B cell (primary cell): Measurements from ENCODE around the gene HTR3C. TPM values are rescaled to one million over a fixed set of nuclear protein-coding genes. Genes with fewer than 3 reads are reported as not detected.
"Not testable (repeated sequence)": the region's sequence is repeated elsewhere in the genome, so short reads cannot be mapped to it uniquely, and the experiment has no call there.

Experiments used
- ATAC-seq: fragments of 200-7000 bp; cut with Tn5 transposase; one replicate; pipeline ENCODE4 v1.10.0; 2021; ENCODE audit warnings: low read depth, mild to moderate bottlenecking, moderate number of reproducible peaks, moderate library complexity
- CTCF ChIA-PET: fragments of 350-600 bp; sonication (Branson Sonifier 250); formaldehyde crosslinking; loops from one replicate; lab custom pipeline; 2021; ENCODE audit warnings: antibody characterized with exemption, inconsistent platforms; lab: Charles Lee
- POLR2A ChIA-PET: fragments of 350-600 bp; sonication (Branson Sonifier 250); formaldehyde crosslinking; loops from one replicate; lab custom pipeline; 2021; ENCODE audit warnings: antibody characterized with exemption; lab: Charles Lee
- DNase-seq: peaks from one replicate; pipeline ENCODE4 v3.0.0; 2013
- H2AFZ ChIP-seq: 2 replicates; pipeline ENCODE4 v1.6.1; 2012; ENCODE audit warnings: mild to moderate bottlenecking, low read depth, low read length; ENCODE audit not compliant: insufficient read depth, poor library complexity, severe bottlenecking
- H3K27ac ChIP-seq, 2 donors: 1 replicate in 1 of 2; 2 replicates in 1 of 2; pipeline ENCODE4 v1.5.1; 2012 to 2013; ENCODE audit warnings: low read length in 2 of 2, mild to moderate bottlenecking in 2 of 2, moderate library complexity in 1 of 2
- H3K27me3 ChIP-seq, 4 experiments: fragments of 200-600 bp in 1 of 4; sonication (generic) in 1 of 4; replicated peaks in 1 of 4; 1 replicate in 2 of 4; 2 replicates in 2 of 4; pipeline versions ENCODE4 v1.6.1 to v1.7.0; 2013 to 2016; ENCODE audit warnings: low read length in 3 of 4, mild to moderate bottlenecking in 2 of 4, mixed read lengths in 1 of 4, moderate library complexity in 1 of 4; ENCODE audit not compliant: insufficient read depth in 4 of 4, control insufficient read depth in 3 of 4; ENCODE audit errors: control extremely low read depth in 1 of 4
- H3K36me3 ChIP-seq, 2 experiments: replicated peaks in 1 of 2; 1 replicate in 1 of 2; 2 replicates in 1 of 2; pipeline versions ENCODE4 v1.6.1 to v1.7.1; 2013; ENCODE audit warnings: low read length in 1 of 2; ENCODE audit not compliant: insufficient read depth in 2 of 2, control insufficient read depth in 1 of 2; ENCODE audit errors: control extremely low read depth in 1 of 2, extremely low read depth in 1 of 2
- H3K4me1 ChIP-seq, 2 donors: fragments of 200-600 bp in 1 of 2; sonication (generic) in 1 of 2; 1 replicate in 1 of 2; 2 replicates in 1 of 2; pipeline versions ENCODE4 v1.5.1 to v1.6.1; 2013 to 2017; ENCODE audit warnings: low read length in 2 of 2; ENCODE audit not compliant: control insufficient read depth in 2 of 2, insufficient read depth in 2 of 2
- H3K4me2 ChIP-seq: replicated peaks from 2 replicates; pipeline ENCODE3; 2012; ENCODE audit warnings: mild to moderate bottlenecking, low read depth, low read length; ENCODE audit not compliant: poor library complexity, severe bottlenecking
- H3K4me3 ChIP-seq, 5 experiments: fragments of 200-600 bp in 1 of 5; sonication (generic) in 1 of 5; 1 replicate in 3 of 5; 2 replicates in 2 of 5; pipeline versions ENCODE4 v1.5.1 to v1.7.0; 2011 to 2016; ENCODE audit warnings: low read length in 4 of 5, mild to moderate bottlenecking in 4 of 5, low read depth in 2 of 5, control low read depth in 1 of 5, moderate library complexity in 1 of 5; ENCODE audit not compliant: insufficient read depth in 1 of 5; ENCODE audit errors: control extremely low read depth in 1 of 5, extremely low read depth in 1 of 5
- H3K79me2 ChIP-seq: fragments of 200-600 bp; sonication (generic); one replicate; pipeline ENCODE4 v1.6.0; 2016; ENCODE audit warnings: low read length; ENCODE audit not compliant: control insufficient read depth, insufficient read depth
- H3K9ac ChIP-seq: fragments of 200-600 bp; sonication (generic); 2 replicates; pipeline ENCODE4 v1.6.1; 2017; ENCODE audit warnings: mild to moderate bottlenecking, low read length, moderate library complexity
- H3K9me3 ChIP-seq, 3 donors: one replicate each; pipeline versions ENCODE4 v1.6.1 to v1.7.1; 2013; ENCODE audit warnings: low read length in 2 of 3; ENCODE audit not compliant: control insufficient read depth in 2 of 3, insufficient read depth in 1 of 3; ENCODE audit errors: control extremely low read depth in 1 of 3
- H4K20me1 ChIP-seq: 2 replicates; pipeline ENCODE4 v1.6.0; 2012; ENCODE audit warnings: mild to moderate bottlenecking, low read length; ENCODE audit not compliant: insufficient read depth, control insufficient read depth, poor library complexity, severe bottlenecking
- H3K27ac Mint-ChIP-seq: one replicate; pipeline ENCODE4 v1.8.0; 2021; ENCODE audit warnings: mixed read lengths
- H3K27me3 Mint-ChIP-seq: one replicate; pipeline ENCODE4 v1.8.0; 2021; ENCODE audit warnings: mixed read lengths
- H3K4me1 Mint-ChIP-seq: one replicate; pipeline ENCODE4 v1.8.0; 2021; ENCODE audit warnings: mixed read lengths
- H3K4me3 Mint-ChIP-seq: one replicate; pipeline ENCODE4 v1.8.0; 2021; ENCODE audit warnings: mixed read lengths
- H3K9me3 Mint-ChIP-seq: one replicate; pipeline ENCODE4 v1.8.0; 2022; ENCODE audit warnings: mixed read lengths; ENCODE audit not compliant: insufficient read depth
- CTCF ChIP-seq: fragments of 200-600 bp; IDR thresholded peaks from one replicate; pipeline ENCODE4 v1.8.0; 2022; ENCODE audit warnings: antibody characterized with exemption, mild to moderate bottlenecking
- EZH2 ChIP-seq: IDR thresholded peaks from 2 replicates; pipeline ENCODE4 v1.6.1; 2012; ENCODE audit warnings: borderline replicate concordance, low read depth, mild to moderate bottlenecking, moderate library complexity, low read length; ENCODE audit not compliant: insufficient read depth, poor library complexity, severe bottlenecking
- WGBS: methylation state at CpG from one replicate; pipeline ENCODE4 v1.1.5; 2013; ENCODE audit warnings: missing lambda C conversion rate; ENCODE audit not compliant: insufficient coverage; 5-methylcytosine and 5-hydroxymethylcytosine counted together
- intact Hi-C: fragments of 100-400 bp; cut with micrococcal nuclease; formaldehyde crosslinking; loops from one replicate; pipeline ENCODE4 v1.10.0; 2022
- polyA plus RNA-seq: library from polyadenylated mRNA; depleted of rRNA; stranded (reverse); fragments of >200 nt; gene quantifications from 2 replicates; pipeline ENCODE4 v1.2.3, GENCODE V29; 2012
- total RNA-seq, 2 donors: library from RNA; stranded (reverse); fragments of 120-200 nt in 1 of 2; gene quantifications; 1 replicate in 1 of 2; 2 replicates in 1 of 2; pipeline versions ENCODE4 v1.2.3 to v1.2.4, GENCODE V29; 2013 to 2022

The HTR3C gene
- total and polyA plus RNA-seq, 2 donors (not counting 1 experiment from before 2014, with no cell fraction given): not detected

- H3K9me3 Mint-ChIP-seq, H3K27ac Mint-ChIP-seq, ATAC-seq, H2AFZ ChIP-seq, H3K79me2 ChIP-seq, H3K4me2 ChIP-seq, H3K27me3 ChIP-seq, intact Hi-C loops, H3K36me3 ChIP-seq, H3K27ac ChIP-seq, H3K4me1 Mint-ChIP-seq, H3K9ac ChIP-seq, H3K9me3 ChIP-seq, H3K4me3 ChIP-seq, H3K4me3 Mint-ChIP-seq, POLR2A ChIA-PET, H4K20me1 ChIP-seq, H3K4me1 ChIP-seq, DNase-seq: not testable (repeated sequence)
- peaks cover 32% of the 10 kb centered on the region for H3K27me3 Mint-ChIP-seq
- CTCF ChIA-PET: interaction anchor here (0.7 kb wide), 1 partner anchor 136 kb away, joined by 3 read pairs; no protein-coding TSS in a partner anchor
- WGBS: no CpG with 5 or more reads among the region's 1 CpG
These were observed 24.5 kb upstream of the HTR3C start for GRCh38 chr3:184028275-184028890.

- POLR2A ChIA-PET: interaction anchor here (0.7 kb wide), 1 partner anchor 543 kb away, joined by 3 read pairs; no protein-coding TSS in a partner anchor
- no peak overlapping the region for H3K9ac ChIP-seq
- CTCF ChIA-PET: interaction anchor here (1.4 kb wide), 1 partner anchor 12 kb away, joined by 3 read pairs; the partner anchor contains the start of gene ABCC5
- no peaks in the 10 kb centered on the region for H4K20me1 ChIP-seq
- H3K36me3 ChIP-seq: no peaks in the 10 kb centered on the region
- H3K27ac ChIP-seq: no peak overlapping the region
- Mint-ChIP-seq H3K4me3 (no peak overlapping the region), H3K4me1 (no peaks in the 10 kb centered on the region), H3K27me3 (peaks cover 26% of the 10 kb centered on the region), H3K27ac (no peak overlapping the region), H3K9me3 (no peaks in the 10 kb centered on the region)
- WGBS: 88% methylated on average over 1 of the region's 2 CpGs
- H2AFZ ChIP-seq: no peak overlapping the region
- H3K4me2 ChIP-seq: no peak overlapping the region
- H3K4me1 ChIP-seq: no peaks in the 10 kb centered on the region
- no peak for DNase-seq
- no peak for ATAC-seq
- TF ChIP-seq CTCF (no peak), EZH2 (no peak)
- no peaks in the 10 kb centered on the region for H3K79me2 ChIP-seq
- no peak overlapping the region for H3K4me3 ChIP-seq
- H3K27me3 ChIP-seq: no peaks in the 10 kb centered on the region
- intact Hi-C loops: no loop called here
- no peaks in the 10 kb centered on the region for H3K9me3 ChIP-seq
These were observed 23.4 kb upstream of the HTR3C start for GRCh38 chr3:184029443-184029842.
